BLaER1 treated with 17β-estradiol and CSF1 and Interleukin-3, amounts not matched to agents 10 nM and 100 nM (cell line): ENCODE data around the gene CCDC142.
A peak's percentile ranks its signal among the peaks of the same experiment; 100 is the strongest.

Experiments
- H3K27ac ChIP-seq, 11 experiments: shearing (Covaris generic); formaldehyde crosslinking; 2 replicates each; pipeline ENCODE4 v1.8.1; 2022
- H3K27me3 ChIP-seq, 11 experiments: shearing (Covaris generic); formaldehyde crosslinking; 2 replicates each; pipeline ENCODE4 v1.8.1; 2022
- H3K36me3 ChIP-seq, 11 experiments: shearing (Covaris generic); formaldehyde crosslinking; 2 replicates each; pipeline ENCODE4 v1.8.1; 2022
- H3K4me1 ChIP-seq, 10 experiments: shearing (Covaris generic); formaldehyde crosslinking; 2 replicates each; pipeline ENCODE4 v1.8.1; 2022
- H3K4me2 ChIP-seq, 11 experiments: shearing (Covaris generic); formaldehyde crosslinking; 2 replicates each; pipeline ENCODE4 v1.8.1; 2022
- H3K4me3 ChIP-seq, 10 experiments: shearing (Covaris generic); formaldehyde crosslinking; 2 replicates each; pipeline ENCODE4 v1.8.1; 2022
- H3K9ac ChIP-seq, 11 experiments: shearing (Covaris generic); formaldehyde crosslinking; 2 replicates each; pipeline ENCODE4 v1.8.1; 2022
- H3K9me3 ChIP-seq, 11 experiments: shearing (Covaris generic); formaldehyde crosslinking; replicated peaks in 1 of 11; 2 replicates each; pipeline ENCODE4 v1.8.1; 2022
- H4K20me1 ChIP-seq, 11 experiments: shearing (Covaris generic); formaldehyde crosslinking; 2 replicates each; pipeline ENCODE4 v1.8.1; 2022
- Cebpa-rat ChIP-seq, 11 experiments: shearing (Covaris generic); IDR thresholded peaks; 2 replicates each; pipeline ENCODE4 v1.8.1; 2022

CCDC142 gene

DNA sequence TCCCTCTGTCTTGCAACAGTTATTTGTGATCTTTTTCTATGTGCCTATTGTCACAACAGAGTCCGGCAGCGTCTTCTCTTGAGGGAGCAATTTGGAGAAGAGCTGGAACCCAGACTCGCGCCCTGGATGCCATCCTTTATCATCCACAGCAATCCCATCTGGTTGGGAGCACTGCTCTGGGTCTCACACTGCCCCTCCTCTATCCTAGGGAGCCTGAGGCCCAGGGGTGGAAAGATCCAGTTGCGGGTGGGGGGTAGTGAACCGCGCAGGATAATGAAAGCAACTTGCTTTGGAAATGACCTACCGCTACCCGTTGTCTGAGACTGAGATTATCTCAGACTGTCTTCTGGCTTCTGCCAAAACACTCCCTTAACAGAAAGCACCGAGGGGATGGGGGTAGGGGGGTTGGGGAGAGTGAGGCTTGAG, 23.8 kb downstream of the CCDC142 start:
- Histone ChIP-seq H4K20me1 (peaks cover 0 to 20% (median 1%) of the 10 kb centered on the region in 11 experiments; a peak in 8 of 22 replicates), H3K27me3 (no peaks in the 10 kb centered on the region), H3K4me3 (peak overlapping the region; percentile 72 to 91 (median 78)), H3K9me3 (no peaks in the 10 kb centered on the region), H3K4me2 (peak overlapping the region; percentile 82 to 99 (median 95)), H3K4me1 (peaks cover 37 to 55% (median 45%) of the 10 kb centered on the region in 10 experiments), H3K36me3 (peaks cover 25 to 34% (median 28%) of the 10 kb centered on the region in 11 experiments), H3K9ac (peak overlapping the region; percentile 79 to 91 (median 84)), H3K27ac (peak overlapping the region; percentile 25 to 83 (median 81); a peak in 21 of 22 replicates)
- TF ChIP-seq Cebpa-rat (IDR thresholded peaks at IDR 0.05), result no peak

DNA sequence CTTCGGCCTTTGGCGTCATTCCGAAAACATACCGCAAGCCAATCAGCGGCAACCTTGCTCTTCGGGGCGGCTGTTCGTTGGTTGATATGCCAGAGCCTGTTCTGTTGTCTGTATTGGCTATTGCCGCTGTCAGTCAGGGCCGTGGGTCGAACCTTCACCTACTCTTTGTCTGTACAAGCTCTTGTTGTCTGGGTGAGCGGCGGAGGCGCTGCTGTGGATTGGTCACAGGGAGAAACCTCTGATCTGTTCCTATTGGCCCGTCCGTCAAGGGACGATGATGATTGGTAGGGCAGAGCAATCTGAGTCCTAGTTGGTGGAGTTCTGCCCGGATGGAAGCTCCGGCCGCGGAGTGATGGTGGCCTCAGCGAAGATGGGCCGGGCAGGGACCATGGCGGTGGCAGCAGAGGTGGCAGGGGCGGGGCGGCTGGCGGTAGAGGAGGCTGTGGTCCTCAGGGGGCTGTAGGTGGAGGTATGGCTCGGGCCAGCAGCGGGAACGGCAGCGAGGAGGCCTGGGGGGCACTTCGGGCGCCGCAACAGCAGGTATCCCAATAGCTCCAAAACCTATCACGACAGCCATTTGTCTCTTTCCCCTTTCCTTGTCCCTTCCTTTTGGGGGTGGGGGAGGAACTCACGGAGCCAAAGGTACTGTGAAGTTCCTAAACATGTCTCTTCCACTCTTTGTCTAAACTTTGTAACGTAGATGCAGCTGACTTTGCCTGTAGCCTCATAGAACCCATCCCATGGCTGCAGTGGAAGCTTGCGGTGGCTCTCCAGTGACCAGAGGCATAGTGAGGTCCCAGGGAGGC, 24.5 kb downstream of the CCDC142 start, which contains the start of gene WBP1:
TSS of gene WBP1 (plus strand) at position 307 of the 806 bp plus-strand sequence. CDS start at position 472, 165 bp downstream.
- no peaks in the 10 kb centered on the region for H3K9me3 ChIP-seq
- peak within 1 kb of the TSS; percentile 79 to 91 (median 85) for H3K9ac ChIP-seq
- H3K27ac ChIP-seq, result peak within 1 kb of the TSS; percentile 67 to 90 (median 85)
- peak within 1 kb of the TSS; percentile 75 to 91 (median 80) for H3K4me3 ChIP-seq
- peaks cover 33 to 48% (median 39%) of the 10 kb centered on the region in 10 experiments for H3K4me1 ChIP-seq
- TF ChIP-seq Cebpa-rat (IDR thresholded peaks at IDR 0.05), result no peak
- no peaks in the 10 kb centered on the region for H3K27me3 ChIP-seq
- peaks cover 25 to 32% (median 27%) of the 10 kb centered on the region in 11 experiments for H3K36me3 ChIP-seq
- peak within 1 kb of the TSS; percentile 95 to 99 (median 97) for H3K4me2 ChIP-seq
- peaks cover 0 to 20% (median 0%) of the 10 kb centered on the region in 11 experiments; a peak in 6 of 22 replicates for H4K20me1 ChIP-seq

DNA sequence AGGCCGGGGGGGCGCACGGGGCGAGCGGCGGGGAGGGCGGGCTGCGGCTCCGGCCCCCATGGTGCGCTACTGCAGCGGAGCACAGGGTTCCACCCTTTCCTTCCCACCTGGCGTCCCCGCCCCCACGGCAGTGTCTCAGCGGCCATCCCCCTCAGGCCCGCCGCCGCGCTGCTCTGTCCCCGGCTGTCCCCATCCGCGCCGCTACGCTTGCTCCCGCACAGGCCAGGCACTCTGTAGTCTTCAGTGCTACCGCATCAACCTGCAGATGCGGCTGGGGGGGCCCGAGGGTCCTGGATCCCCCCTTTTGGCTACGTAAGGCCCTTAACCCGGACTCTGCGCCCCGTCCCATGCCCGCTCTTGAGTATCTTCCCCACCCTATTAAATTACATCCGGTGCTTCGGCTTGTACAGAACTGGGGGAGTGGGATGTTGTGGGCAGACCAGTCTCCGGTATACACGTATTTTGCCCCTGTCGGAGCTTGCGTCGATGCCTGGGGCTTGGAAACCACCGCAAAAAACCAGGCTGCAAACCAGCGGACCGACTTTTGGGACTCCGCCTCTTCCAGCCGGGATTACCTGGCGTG, 25.2 kb downstream of the CCDC142 start:
- Histone ChIP-seq H3K9me3 (no peaks in the 10 kb centered on the region), H3K9ac (peak overlapping the region; percentile 79 to 91 (median 85)), H3K36me3 (peaks cover 18 to 25% (median 21%) of the 10 kb centered on the region in 11 experiments), H3K4me2 (peak overlapping the region; percentile 94 to 99 (median 97)), H3K4me3 (peak overlapping the region; percentile 75 to 91 (median 80)), H3K27ac (peak overlapping the region; percentile 67 to 90 (median 85)), H3K27me3 (no peaks in the 10 kb centered on the region), H3K4me1 (peaks cover 33 to 50% (median 42%) of the 10 kb centered on the region in 10 experiments), H4K20me1 (peaks cover 0 to 15% (median 0%) of the 10 kb centered on the region in 11 experiments; a peak in 5 of 22 replicates)
- TF ChIP-seq Cebpa-rat (IDR thresholded peaks at IDR 0.05), result no peak

DNA sequence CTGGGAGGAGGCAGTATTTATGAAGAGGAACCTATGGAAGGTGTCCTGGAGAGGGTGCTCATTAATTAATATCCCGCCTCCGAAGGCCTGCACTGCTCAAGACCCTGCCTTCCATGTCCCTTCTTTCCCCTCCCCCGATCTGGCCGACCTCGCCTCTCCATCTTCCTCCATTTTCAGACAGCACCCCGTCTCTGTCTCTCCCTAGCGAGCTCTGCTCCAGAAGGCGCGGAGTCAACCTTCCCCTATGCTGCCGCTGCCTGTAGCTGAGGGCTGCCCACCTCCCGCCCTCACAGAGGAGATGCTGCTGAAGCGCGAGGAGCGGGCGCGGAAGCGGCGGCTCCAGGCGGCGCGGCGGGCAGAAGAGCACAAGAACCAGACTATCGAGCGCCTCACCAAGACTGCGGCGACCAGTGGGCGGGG, 25.7 kb downstream of the CCDC142 start:
- H3K27me3 ChIP-seq, result no peaks in the 10 kb centered on the region
- H3K36me3 ChIP-seq, result peaks cover 13 to 20% (median 16%) of the 10 kb centered on the region in 11 experiments
- TF ChIP-seq Cebpa-rat (IDR thresholded peaks at IDR 0.05), result no peak
- peak overlapping the region; percentile 75 to 91 (median 80) for H3K4me3 ChIP-seq
- peaks cover 38 to 55% (median 47%) of the 10 kb centered on the region in 10 experiments for H3K4me1 ChIP-seq
- H4K20me1 ChIP-seq, result peaks cover 0 to 13% (median 0%) of the 10 kb centered on the region in 11 experiments; a peak in 4 of 22 replicates
- H3K4me2 ChIP-seq, result peak overlapping the region; percentile 94 to 99 (median 97)
- peak overlapping the region; percentile 23 to 90 (median 85); a peak in 21 of 22 replicates for H3K27ac ChIP-seq
- H3K9me3 ChIP-seq, result no peaks in the 10 kb centered on the region
- H3K9ac ChIP-seq, result peak overlapping the region; percentile 79 to 91 (median 85)

DNA sequence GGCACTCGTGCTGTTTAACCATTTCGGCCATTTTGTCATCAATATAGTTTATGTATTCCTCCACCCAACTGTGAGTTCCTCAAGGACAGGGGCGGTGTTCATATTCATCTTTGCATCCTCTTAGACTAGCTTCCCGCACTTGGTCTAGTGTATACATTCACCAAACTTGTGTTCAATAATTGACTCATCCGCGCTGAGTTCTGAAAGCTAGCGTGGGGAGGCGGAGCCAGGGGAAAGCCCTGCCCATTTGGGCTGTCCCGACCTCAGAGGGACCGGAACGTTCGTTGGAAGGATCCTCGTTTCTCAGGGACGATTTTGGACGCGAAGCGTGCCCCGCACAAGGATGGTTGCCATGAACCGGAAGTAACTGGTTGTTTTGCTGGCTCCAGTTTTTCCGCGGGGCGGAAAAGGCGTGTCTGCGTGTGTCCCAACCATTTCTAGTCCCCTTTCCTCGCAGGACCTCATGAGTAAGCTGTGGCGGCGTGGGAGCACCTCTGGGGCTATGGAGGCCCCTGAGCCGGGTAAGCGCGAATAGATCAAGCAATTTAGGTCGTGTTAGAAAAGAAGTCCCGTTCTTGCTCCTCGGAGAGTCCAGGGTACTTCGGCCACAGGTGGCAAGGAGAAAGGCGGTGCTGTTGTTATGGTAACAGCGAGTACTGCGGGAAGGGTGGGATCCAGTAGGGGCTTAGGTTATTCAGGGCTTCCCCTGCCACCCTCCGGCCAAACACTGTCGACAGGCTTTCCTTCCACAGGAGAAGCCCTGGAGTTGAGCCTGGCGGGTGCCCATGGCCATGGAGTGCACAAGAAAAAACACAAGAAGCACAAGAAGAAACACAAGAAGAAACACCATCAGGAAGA, 27.9 kb downstream of the CCDC142 start, which contains the start of gene INO80B:
TSS of gene INO80B (plus strand) at position 434 of the 858 bp plus-strand sequence. CDS start at position 464, 30 bp downstream.
- H3K27ac ChIP-seq, result peak within 1 kb of the TSS in 10 of 11 experiments; percentile 46 to 73 (median 61); a peak in 20 of 22 replicates
- no peaks in the 10 kb centered on the region for H3K9me3 ChIP-seq
- H3K9ac ChIP-seq, result peak within 1 kb of the TSS; percentile 74 to 91 (median 81)
- TF ChIP-seq Cebpa-rat (IDR thresholded peaks at IDR 0.05), result no peak
- peak within 1 kb of the TSS; percentile 63 to 91 (median 76) for H3K4me3 ChIP-seq
- H3K4me1 ChIP-seq, result peaks cover 36 to 56% (median 47%) of the 10 kb centered on the region in 10 experiments
- no peaks in the 10 kb centered on the region for H4K20me1 ChIP-seq
- no peaks in the 10 kb centered on the region for H3K36me3 ChIP-seq
- H3K4me2 ChIP-seq, result peak within 1 kb of the TSS; percentile 94 to 99 (median 97)
- no peaks in the 10 kb centered on the region for H3K27me3 ChIP-seq

DNA sequence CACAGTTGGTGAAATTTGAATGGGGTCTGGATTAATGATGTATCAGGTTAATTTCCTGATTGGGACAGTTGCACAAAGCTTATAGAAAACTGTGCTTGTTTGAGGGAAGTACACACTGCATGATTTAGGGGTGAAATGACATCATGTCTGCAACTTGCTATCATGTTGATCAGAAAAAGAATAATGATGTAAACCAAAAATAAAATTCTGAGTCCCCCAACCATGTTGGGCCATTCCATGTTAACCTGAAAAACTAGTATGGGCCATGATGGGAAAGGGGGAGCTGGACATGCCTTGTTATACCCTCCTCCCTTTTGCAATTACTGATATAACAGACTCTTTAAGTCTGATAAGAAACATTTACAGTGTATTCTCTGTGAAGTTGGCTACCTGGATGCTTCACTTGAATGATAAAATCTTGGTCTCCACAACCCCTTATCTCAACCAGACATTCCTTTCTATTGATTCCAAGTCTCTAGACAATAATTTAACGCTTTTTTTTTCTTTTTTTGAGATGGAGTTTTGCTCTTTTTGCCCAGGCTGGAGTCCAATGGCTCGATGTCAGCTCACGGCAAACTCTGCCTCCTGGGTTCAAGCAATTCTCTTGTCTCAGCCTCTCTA, 32.1 kb downstream of the CCDC142 start:
- TF ChIP-seq Cebpa-rat (IDR thresholded peaks at IDR 0.05), result no peak
- Histone ChIP-seq H3K4me1 (peaks cover 11 to 29% (median 23%) of the 10 kb centered on the region in 10 experiments), H3K9ac (no peak overlapping the region)

DNA sequence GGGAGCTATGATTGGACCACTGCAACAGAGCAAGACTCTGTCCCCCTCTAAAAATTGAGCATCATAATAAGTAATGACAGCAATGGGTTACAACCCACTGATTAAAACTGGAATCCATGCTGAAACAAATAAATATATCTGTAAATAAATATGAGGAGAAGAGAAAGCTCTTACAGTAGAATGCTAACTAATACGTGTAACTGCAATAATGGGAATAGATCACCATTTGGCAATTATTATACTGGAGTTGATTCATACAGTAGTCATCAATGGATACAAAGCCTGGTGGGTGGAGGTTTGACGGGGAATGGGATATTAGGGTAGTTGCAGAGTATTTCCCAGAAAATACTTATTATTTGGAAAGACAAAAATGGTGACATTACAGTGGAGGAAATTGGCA, 34.0 kb downstream of the CCDC142 start:
- Histone ChIP-seq H3K36me3 (no peaks in the 10 kb centered on the region), H3K27me3 (no peaks in the 10 kb centered on the region), H3K9me3 (no peaks in the 10 kb centered on the region), H3K4me2 (no peak overlapping the region), H4K20me1 (no peaks in the 10 kb centered on the region), H3K4me1 (peaks cover 21 to 33% (median 26%) of the 10 kb centered on the region in 10 experiments), H3K9ac (no peak overlapping the region), H3K27ac (no peak overlapping the region), H3K4me3 (no peak overlapping the region)
- TF ChIP-seq Cebpa-rat (IDR thresholded peaks at IDR 0.05), result no peak

More for the DNA sequence above, 32.1 kb downstream of the CCDC142 start:
- no peaks in the 10 kb centered on the region for H3K9me3 ChIP-seq
- H3K4me2 ChIP-seq, result no peak overlapping the region
- H4K20me1 ChIP-seq, result no peaks in the 10 kb centered on the region
- no peaks in the 10 kb centered on the region for H3K36me3 ChIP-seq
- no peak overlapping the region for H3K27ac ChIP-seq
- no peak overlapping the region for H3K4me3 ChIP-seq
- no peaks in the 10 kb centered on the region for H3K27me3 ChIP-seq
